AG04449 (cell line): ENCODE measurements around the gene ABHD18.
"Not testable (repeated sequence)": the region's sequence is repeated elsewhere in the genome, so short reads cannot be mapped to it uniquely, and the experiment has no call there.

Experiments used
- CTCF ChIA-PET: fragments of 350-600 bp; formaldehyde crosslinking; extraction: SDS; loops from one replicate; lab custom pipeline; 2021; ENCODE audit warnings: antibody characterized with exemption; lab: Yijun Ruan, JAX
- POLR2A ChIA-PET: fragments of 400-600, 350-600 bp; formaldehyde crosslinking; extraction: SDS; loops from one replicate; lab custom pipeline; 2020; ENCODE audit warnings: antibody characterized with exemption, inconsistent platforms; lab: Yijun Ruan, JAX
- DNase-seq: peaks from one replicate; pipeline ENCODE4 v3.0.0-alpha.2; 2010; ENCODE audit warnings: low read depth, low spot score
- H3K4me3 ChIP-seq: 2 replicates; pipeline ENCODE4 v1.5.1; 2011; ENCODE audit warnings: low read depth, mild to moderate bottlenecking, control low read depth, low read length
- TF ChIP-seq, protein P1 (sequence below): IDR thresholded peaks from one replicate; pipeline ENCODE4 v1.5.1; 2011; ENCODE audit warnings: mild to moderate bottlenecking, moderate library complexity, low read length, control low read depth, inconsistent platforms; ENCODE audit not compliant: insufficient read depth; ENCODE audit errors: missing control alignments

The ABHD18 gene

DNA sequence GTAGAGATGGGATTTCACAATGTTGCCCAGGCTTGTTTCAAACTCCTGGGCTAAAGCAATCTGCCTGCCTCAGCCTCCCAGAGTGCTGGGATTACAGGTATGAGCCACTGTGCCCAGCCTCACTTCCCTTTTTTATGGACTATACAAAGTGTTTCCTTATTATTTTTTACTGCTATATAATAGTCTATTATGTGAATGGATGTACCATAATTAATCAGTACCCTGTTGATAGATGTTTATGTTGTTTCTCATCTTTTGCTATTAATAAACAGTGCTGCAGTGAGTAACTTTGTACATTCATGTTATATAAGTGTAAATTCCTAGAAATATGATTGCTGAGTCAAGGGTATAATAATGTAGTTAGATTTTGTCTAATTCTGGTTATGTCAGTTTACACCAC, 60.1 kb downstream of the ABHD18 start:
- DNase-seq, result no peak
- no peak overlapping the region for H3K4me3 ChIP-seq
- TF ChIP-seq, protein P1, sequence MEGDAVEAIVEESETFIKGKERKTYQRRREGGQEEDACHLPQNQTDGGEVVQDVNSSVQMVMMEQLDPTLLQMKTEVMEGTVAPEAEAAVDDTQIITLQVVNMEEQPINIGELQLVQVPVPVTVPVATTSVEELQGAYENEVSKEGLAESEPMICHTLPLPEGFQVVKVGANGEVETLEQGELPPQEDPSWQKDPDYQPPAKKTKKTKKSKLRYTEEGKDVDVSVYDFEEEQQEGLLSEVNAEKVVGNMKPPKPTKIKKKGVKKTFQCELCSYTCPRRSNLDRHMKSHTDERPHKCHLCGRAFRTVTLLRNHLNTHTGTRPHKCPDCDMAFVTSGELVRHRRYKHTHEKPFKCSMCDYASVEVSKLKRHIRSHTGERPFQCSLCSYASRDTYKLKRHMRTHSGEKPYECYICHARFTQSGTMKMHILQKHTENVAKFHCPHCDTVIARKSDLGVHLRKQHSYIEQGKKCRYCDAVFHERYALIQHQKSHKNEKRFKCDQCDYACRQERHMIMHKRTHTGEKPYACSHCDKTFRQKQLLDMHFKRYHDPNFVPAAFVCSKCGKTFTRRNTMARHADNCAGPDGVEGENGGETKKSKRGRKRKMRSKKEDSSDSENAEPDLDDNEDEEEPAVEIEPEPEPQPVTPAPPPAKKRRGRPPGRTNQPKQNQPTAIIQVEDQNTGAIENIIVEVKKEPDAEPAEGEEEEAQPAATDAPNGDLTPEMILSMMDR, result no peak
- POLR2A ChIA-PET, result no interaction called here
- CTCF ChIA-PET, result no interaction called here

DNA sequence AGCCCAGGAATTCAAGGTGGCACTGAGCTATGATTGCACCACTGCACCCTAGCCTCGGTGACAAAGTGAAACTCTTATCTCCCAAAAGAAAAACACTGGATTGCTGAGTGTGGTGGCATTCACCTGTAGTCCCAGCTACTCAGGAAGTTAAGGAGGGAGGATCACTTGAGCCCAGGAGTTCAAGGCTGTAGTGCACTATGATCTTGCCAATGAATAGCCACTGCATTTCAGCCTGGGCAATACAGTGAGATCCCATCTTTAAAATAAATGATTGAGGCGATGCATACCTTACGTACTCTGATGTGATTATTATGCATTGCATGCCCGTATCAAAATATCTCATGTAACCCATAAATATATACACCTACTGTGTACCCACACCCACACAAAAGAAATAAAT, 64.7 kb downstream of the ABHD18 start:
- no peak for DNase-seq

DNA sequence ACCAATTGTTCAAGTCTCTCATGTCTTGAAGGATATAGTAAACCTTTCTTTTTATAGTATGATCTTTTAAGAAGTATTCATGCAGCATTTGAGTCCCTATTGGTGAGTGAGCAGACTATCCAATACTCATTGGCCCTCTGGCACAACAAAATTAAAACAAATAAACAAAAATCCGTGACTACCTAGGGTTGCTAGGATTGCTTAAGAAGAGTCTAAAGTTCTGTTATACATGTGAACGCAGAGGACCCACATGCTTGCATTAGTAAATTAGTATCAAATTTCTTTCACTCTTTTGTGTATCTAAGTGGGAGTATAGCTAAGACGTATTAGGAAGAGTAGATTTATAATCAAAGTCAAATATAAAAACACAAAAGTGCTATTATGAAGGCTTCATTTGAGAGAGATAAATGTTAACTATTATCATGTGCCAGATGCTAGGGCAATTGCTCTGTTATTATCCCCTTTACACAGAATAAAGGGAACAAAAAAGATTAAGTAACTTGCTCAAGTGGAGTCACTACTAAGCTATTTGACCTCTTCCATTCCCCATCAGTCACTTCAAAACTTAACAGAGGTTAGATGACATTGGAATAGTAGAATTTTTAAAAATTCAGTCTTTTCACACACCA, 66.7 kb downstream of the ABHD18 start:
- DNase-seq, result no peak
- H3K4me3 ChIP-seq, result no peak overlapping the region
- TF ChIP-seq, protein P1, result no peak
- POLR2A ChIA-PET, result no interaction called here
- CTCF ChIA-PET, result no interaction called here

More for the DNA sequence above, 64.7 kb downstream of the ABHD18 start:
- POLR2A ChIA-PET, result no interaction called here
- CTCF ChIA-PET, result no interaction called here
- no peak overlapping the region for H3K4me3 ChIP-seq
- TF ChIP-seq, protein P1, result no peak

DNA sequence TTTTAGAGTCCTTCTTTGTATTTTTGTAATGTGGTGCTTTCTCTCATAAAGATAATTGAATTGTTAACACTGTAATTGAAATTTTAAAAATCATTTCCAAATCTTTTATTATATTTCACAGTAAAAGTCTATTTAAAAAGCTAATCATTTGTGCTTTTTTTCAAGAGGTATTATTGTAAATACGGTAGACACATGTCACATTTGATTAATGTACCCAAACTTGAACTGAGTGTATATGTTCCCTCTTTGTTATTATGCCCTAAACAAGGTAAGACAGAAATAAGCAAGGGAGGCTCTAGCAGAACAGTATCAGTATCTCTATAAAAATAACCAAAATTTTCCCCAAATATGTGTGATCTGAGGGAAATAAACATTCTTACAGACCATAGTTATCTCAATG, 74.4 kb downstream of the ABHD18 start:
- ChIA-PET CTCF (no interaction called here), POLR2A (no interaction called here)
- TF ChIP-seq, protein P1, result no peak
- no peak for DNase-seq
- no peak overlapping the region for H3K4me3 ChIP-seq

DNA sequence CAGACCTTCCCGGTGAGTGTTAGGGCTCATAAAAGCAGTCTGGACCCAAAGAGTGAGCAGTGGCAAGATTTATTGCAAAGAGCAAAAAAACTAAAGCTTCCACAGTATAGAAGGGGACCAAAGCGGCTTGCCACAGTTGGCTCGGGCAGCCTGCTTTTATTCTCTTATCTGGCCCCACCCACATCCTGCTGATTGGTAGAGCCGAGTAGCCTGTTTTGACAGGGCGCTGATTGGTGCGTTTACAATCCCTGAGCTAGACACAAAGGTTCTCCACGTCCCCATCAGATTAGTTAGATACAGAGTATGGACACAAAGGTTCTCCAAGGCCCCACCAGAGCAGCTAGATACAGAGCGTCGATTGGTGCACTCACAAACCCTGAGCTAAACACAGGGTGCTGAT, 81.8 kb downstream of the ABHD18 start:
- H3K4me3 ChIP-seq, POLR2A ChIA-PET, DNase-seq, CTCF ChIA-PET: not testable (repeated sequence)

DNA sequence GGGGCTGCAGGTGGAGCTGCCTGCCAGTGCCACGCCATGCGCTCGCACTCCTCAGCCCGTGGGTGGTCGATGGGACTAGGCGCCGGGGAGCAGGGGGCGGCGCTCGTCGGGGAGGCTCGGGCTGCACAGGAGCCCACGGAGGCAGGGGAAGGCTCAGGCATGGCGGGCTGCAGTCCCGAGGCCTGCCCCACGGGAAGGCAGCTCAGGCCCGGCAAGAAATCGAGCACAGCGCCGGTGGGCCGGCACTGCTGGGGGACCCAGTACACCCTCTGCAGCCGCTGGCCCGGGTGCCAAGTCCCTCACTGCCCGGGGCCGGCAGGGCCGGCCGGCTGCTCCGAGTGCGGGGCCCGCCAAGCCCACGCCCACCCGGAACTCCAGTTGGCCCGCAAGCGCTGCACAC, 82.3 kb downstream of the ABHD18 start:
- H3K4me3 ChIP-seq, CTCF ChIA-PET, DNase-seq, POLR2A ChIA-PET: not testable (repeated sequence)

DNA sequence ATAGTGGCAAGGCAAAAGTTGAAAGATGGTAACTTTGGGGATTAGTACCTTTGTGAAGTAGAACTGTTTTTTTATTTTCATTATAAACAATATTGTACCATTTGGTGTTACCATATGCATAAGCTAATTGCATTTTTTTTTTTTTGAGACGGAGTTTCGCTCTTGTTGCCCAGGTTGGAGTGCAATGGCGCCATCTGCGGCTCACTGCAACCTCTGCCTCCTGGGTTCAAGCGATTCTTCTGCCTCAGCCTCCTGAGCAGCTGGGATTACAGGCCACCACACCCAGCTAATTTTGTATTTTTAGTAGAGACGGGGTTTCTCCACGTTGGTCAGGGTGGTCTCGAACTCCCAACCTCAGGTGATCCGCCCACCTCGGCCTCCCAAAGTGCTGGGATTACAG, 86.0 kb downstream of the ABHD18 start:
- DNase-seq, H3K4me3 ChIP-seq, POLR2A ChIA-PET: not testable (repeated sequence)
- CTCF ChIA-PET, result interaction anchor here (0.6 kb wide), 1 partner anchor 15 kb away, joined by 3 read pairs; no protein-coding TSS in a partner anchor

DNA sequence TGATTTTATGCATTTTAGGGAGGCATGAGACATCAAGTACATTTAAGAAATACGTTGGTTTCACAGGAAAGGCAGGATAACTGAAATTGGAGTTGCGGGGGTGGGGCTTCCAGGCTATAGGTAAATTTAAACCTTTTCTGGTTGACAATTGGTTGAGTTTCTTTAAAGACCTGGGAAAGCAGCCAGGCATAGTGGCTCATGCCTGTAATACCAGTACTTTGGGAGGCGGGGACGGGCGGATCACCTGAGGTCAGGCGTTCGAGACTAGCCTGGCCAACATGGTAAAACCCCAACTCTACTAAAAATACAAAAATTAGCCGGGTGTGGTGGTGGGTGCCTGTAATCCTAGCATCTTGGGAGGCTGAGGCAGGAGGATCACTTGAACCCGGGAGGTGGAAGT, 89.7 kb downstream of the ABHD18 start:
- CTCF ChIA-PET, H3K4me3 ChIP-seq, DNase-seq, POLR2A ChIA-PET: not testable (repeated sequence)

DNA sequence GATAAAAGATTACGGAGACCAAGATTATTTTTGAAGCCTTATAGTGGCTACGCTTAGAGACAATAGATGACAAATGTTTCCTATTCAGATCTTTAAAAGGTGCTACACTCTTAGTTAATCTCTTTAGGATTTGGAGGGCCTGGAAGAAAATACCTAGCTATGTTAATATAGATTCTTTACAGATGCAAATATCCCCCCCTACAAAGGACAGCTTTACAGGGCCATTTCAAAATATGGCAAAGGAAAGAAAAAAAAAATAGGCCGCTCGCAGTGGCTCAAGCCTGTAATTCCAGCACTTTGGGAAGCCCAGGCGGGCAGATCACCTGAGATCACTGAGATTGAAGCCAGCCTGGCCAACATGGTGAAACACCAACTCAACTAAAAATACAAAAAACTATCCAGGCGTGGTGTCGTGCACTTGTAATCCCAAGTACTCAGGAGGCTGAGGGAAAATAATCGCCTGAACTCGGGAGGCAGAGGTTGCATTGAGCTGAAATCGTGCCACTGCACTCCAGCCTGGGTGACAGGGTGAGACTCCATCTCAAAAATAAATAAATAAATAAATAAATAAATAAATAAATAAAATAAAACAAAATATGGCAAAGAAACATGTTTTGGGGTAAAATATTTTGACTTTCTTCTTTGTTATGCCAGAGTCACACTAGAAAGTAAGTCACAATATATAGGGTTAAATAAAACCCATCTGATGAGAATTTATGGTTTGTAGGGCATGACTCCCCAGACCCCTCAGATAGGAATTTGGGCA, 90.4 kb downstream of the ABHD18 start:
- CTCF ChIA-PET, POLR2A ChIA-PET, DNase-seq, H3K4me3 ChIP-seq: not testable (repeated sequence)
